HEK293 (cell line): ENCODE data around the gene CDCA8.

ENCODE experiments used
- CTCF ChIP-seq: fragments of 450-650 bp; formaldehyde crosslinking; IDR thresholded peaks from 2 replicates; pipeline ENCODE4 v1.5.1; 2016; ENCODE audit warnings: missing biosample characterization, missing genetic modification characterization
- KLF10 ChIP-seq: fragments of 450-650 bp; IDR thresholded peaks from 2 replicates; pipeline ENCODE4 v1.5.1; 2018; ENCODE audit warnings: missing biosample characterization, mild to moderate bottlenecking, missing genetic modification characterization
- OSR2 ChIP-seq: fragments of 450-650 bp; formaldehyde crosslinking; IDR thresholded peaks from 2 replicates; pipeline ENCODE4 v1.5.1; 2016; ENCODE audit warnings: missing biosample characterization, missing genetic modification characterization
- SP3 ChIP-seq: fragments of 450-650 bp; formaldehyde crosslinking; IDR thresholded peaks from 2 replicates; pipeline ENCODE4 v1.5.1; 2016; ENCODE audit warnings: missing biosample characterization, missing genetic modification characterization
- TRIM28 ChIP-seq: IDR thresholded peaks from 2 replicates; pipeline ENCODE4 v1.6.1; 2011; ENCODE audit warnings: low read length, control low read depth, borderline replicate concordance
- ZBTB8A ChIP-seq: fragments of 450-650 bp; formaldehyde crosslinking; IDR thresholded peaks from 2 replicates; pipeline ENCODE4 v1.5.1; 2016; ENCODE audit warnings: missing biosample characterization, missing genetic modification characterization
- ZNF112 ChIP-seq: fragments of 450-650 bp; formaldehyde crosslinking; IDR thresholded peaks from 2 replicates; pipeline ENCODE4 v1.5.0; 2017; ENCODE audit warnings: missing biosample characterization, missing genetic modification characterization
- ZNF473 ChIP-seq: fragments of 450-650 bp; formaldehyde crosslinking; IDR thresholded peaks from 2 replicates; pipeline ENCODE4 v1.5.1; 2017; ENCODE audit warnings: missing biosample characterization, missing genetic modification characterization
- ZNF514 ChIP-seq: fragments of 450-650 bp; formaldehyde crosslinking; IDR thresholded peaks from 2 replicates; pipeline ENCODE4 v1.5.1; 2016; ENCODE audit warnings: missing biosample characterization, missing genetic modification characterization
- ZNF837 ChIP-seq: fragments of 450-650 bp; formaldehyde crosslinking; IDR thresholded peaks from 2 replicates; pipeline ENCODE4 v1.5.1; 2016; ENCODE audit warnings: missing biosample characterization, missing genetic modification characterization

DNA sequence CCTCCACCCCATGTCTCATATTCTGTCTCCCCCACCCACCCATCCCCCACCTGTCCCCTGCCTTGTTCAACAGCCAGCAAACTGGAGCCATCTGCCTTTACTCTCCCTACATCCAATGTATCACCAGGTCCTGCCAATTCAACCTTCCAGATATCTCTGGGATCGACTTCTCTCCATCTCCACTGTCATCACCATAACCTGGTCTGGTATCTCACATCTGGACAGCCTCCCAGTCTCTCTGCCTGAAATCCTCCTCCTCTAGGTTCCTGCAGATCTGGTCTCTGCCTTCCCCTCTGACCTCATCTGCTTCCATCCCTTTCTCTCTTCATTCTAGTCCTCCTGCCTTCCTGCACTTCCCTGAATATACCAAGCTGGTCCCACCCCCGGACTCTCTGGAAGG is 22.2 kb upstream of the CDCA8 start:
- no peak for TF ChIP-seq CTCF
- no peak for TF ChIP-seq KLF10 (tag by site-specific recombination)
- no peak for TF ChIP-seq ZNF514 (tag by site-specific recombination)
- no peak for TF ChIP-seq ZNF837
- no peak for TF ChIP-seq ZNF473 (tag by site-specific recombination)
- no peak for TF ChIP-seq SP3 (tag by site-specific recombination)
- no peak for TF ChIP-seq ZBTB8A (tag by site-specific recombination)
- no peak for TF ChIP-seq ZNF112
- no peak for TF ChIP-seq TRIM28
- no peak for TF ChIP-seq OSR2
